GM18870 (cell line): ENCODE results near the gene MKX.

Source experiments
- ATAC-seq: cut with Tn5 transposase; IDR thresholded peaks from one replicate; pipeline ENCODE4 v1.9.1; 2021; ENCODE audit warnings: moderate library complexity; ENCODE audit not compliant: unreplicated experiment

Gene MKX

GRCh38 chr10:27658788-27659187, 86.8 kb downstream of the MKX start:
- ATAC-seq = no peak

GRCh38 chr10:27655296-27655695, 90.3 kb downstream of the MKX start:
- ATAC-seq = no peak

- no peak for ATAC-seq
These were observed 91.3 kb downstream of the MKX start for GRCh38 chr10:27654284-27654683.

- ATAC-seq = no peak
These were observed 98.9 kb downstream of the MKX start for GRCh38 chr10:27646604-27647175.

GRCh38 chr10:27646194-27646593, 99.4 kb downstream of the MKX start:
- ATAC-seq = no peak

- no peak for ATAC-seq
These were observed 101.2 kb downstream of the MKX start for GRCh38 chr10:27644307-27644939.

GRCh38 chr10:27643301-27643700, 102.3 kb downstream of the MKX start:
- ATAC-seq = no peak

GRCh38 chr10:27642023-27642589, 103.5 kb downstream of the MKX start:
- ATAC-seq = no peak

GRCh38 chr10:27638071-27638750, 107.4 kb downstream of the MKX start:
- no peak for ATAC-seq

GRCh38 chr10:27637601-27638000, 108.0 kb downstream of the MKX start:
- no peak for ATAC-seq

- no peak for ATAC-seq
These were observed 108.8 kb downstream of the MKX start for GRCh38 chr10:27636816-27637215.

GRCh38 chr10:27635699-27636270, 109.8 kb downstream of the MKX start:
- no peak for ATAC-seq

GRCh38 chr10:27635290-27635689, 110.3 kb downstream of the MKX start:
- no peak for ATAC-seq

- ATAC-seq = no peak
These were observed 117.0 kb downstream of the MKX start for GRCh38 chr10:27628621-27629020.

GRCh38 chr10:27626890-27627289, 118.7 kb downstream of the MKX start:
- no peak for ATAC-seq

GRCh38 chr10:27625452-27626211, 120.0 kb downstream of the MKX start:
- ATAC-seq = no peak

- ATAC-seq = no peak
These were observed 120.7 kb downstream of the MKX start for GRCh38 chr10:27624941-27625340.
